Mucosa of gallbladder (tissue), 1 donor: Measurements from ENCODE around the gene PRRG2. TPM values are rescaled to one million over a fixed set of nuclear protein-coding genes. Genes with fewer than 3 reads are reported as not detected.

Experiments
- DNase-seq: peaks from one replicate; pipeline ENCODE4 v3.0.0-alpha.2; 2020; ENCODE audit warnings: low spot score
- total RNA-seq: library from RNA; stranded (reverse); gene quantifications from one replicate; pipeline ENCODE4 v1.2.1, GENCODE V29; 2021
- donor health status: DM: no; HTN: no; CAD: no.

PRRG2 gene
- total RNA-seq, 1 donor from 2014 or later: 18.2 TPM

- no peak for DNase-seq
Measured at GRCh38 chr19:49557641-49558325, 23.3 kb upstream of the PRRG2 start.

GRCh38 chr19:49558591-49558990, 22.5 kb upstream of the PRRG2 start:
- DNase-seq: no peak

GRCh38 chr19:49559443-49559842, 21.7 kb upstream of the PRRG2 start:
- no peak for DNase-seq

GRCh38 chr19:49559928-49560327, 21.2 kb upstream of the PRRG2 start:
- no peak for DNase-seq

GRCh38 chr19:49560358-49560900, 20.7 kb upstream of the PRRG2 start:
- DNase-seq: peak; percentile 37

GRCh38 chr19:49564616-49565045, 16.5 kb upstream of the PRRG2 start:
- no peak for DNase-seq

- no peak for DNase-seq
Measured at GRCh38 chr19:49565261-49565660, 15.9 kb upstream of the PRRG2 start.

- no peak for DNase-seq
Measured at GRCh38 chr19:49566302-49566701, 14.8 kb upstream of the PRRG2 start.

- DNase-seq: no peak
Measured at GRCh38 chr19:49567861-49568441, 13.2 kb upstream of the PRRG2 start.

- DNase-seq: peak; percentile 75
Measured at GRCh38 chr19:49570138-49570856, 10.8 kb upstream of the PRRG2 start.

- no peak for DNase-seq
Measured at GRCh38 chr19:49570997-49571676, 10.0 kb upstream of the PRRG2 start.

- no peak for DNase-seq
Measured at GRCh38 chr19:49573009-49573408, 8.1 kb upstream of the PRRG2 start.

GRCh38 chr19:49573425-49573824, 7.7 kb upstream of the PRRG2 start:
- no peak for DNase-seq

GRCh38 chr19:49574206-49574755, 6.8 kb upstream of the PRRG2 start:
- DNase-seq: no peak

GRCh38 chr19:49579193-49579592, 1.9 kb upstream of the PRRG2 start:
- no peak for DNase-seq

GRCh38 chr19:49579947-49580263, 1.2 kb upstream of the PRRG2 start:
- DNase-seq: no peak

- DNase-seq: peak; percentile 95
Measured at GRCh38 chr19:49580264-49581006, 681 bp upstream of the PRRG2 start, which contains the start of gene NOSIP. Gene NOSIP (minus strand): TSS chr19:49580556. CDS start chr19:49560691, 19,865 bp downstream.

GRCh38 chr19:49583239-49583638, 2.1 kb downstream of the PRRG2 start:
- DNase-seq: no peak

GRCh38 chr19:49585023-49585422, 3.9 kb downstream of the PRRG2 start:
- DNase-seq: no peak

GRCh38 chr19:49587227-49587626, 6.1 kb downstream of the PRRG2 start:
- DNase-seq: no peak
